ENCODE results near the gene TMEM219.

Gene TMEM219

DNA sequence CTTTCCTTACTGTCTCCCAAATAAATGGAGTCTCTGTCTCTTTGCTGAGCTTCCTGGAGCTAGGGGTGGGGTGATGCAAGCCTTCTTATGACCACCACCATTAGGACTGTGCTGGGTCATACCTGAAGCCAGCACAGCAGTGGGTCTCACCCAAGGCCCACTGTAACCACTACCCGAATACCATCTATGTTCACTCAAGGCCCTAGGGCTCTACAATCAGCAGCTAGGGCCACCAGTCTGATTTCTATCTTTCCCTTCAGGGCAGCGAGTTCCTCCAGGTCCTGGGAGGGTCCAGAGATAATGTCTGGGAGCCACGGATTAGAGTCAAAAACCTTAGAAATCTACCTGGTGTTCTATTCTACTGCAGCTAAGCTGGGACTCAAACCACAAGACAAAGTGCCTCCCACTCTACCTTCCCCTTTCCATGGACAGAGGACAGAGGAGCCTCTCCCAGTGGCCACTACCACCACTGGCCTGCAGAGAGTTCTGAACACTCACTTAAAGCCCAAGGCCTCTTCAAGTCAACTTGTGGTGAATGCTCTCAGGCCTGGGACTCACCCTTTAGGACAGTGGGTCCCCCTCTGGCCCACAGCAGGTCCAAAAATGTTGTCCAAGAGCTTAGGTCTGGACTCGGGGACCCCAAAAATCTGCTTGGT lies 10.9 kb upstream of the TMEM219 start:
- H3K4me3 ChIP-seq (replicated peaks; ENCODE audit: insufficient read depth, low read length), result no peak overlapping the region
- no peaks in the 10 kb centered on the region for H3K27me3 ChIP-seq (ENCODE audit: insufficient read depth, poor library complexity, severe bottlenecking)
- H3K27ac ChIP-seq (replicated peaks), result no peak overlapping the region
- DNase-seq (ENCODE audit: low read depth in 1 of 2, low spot score in 1 of 2), result no peak
- no peak for TF ChIP-seq GABPA (IDR thresholded peaks at IDR 0.05; ENCODE audit: low read depth)
- TF ChIP-seq, protein P1, sequence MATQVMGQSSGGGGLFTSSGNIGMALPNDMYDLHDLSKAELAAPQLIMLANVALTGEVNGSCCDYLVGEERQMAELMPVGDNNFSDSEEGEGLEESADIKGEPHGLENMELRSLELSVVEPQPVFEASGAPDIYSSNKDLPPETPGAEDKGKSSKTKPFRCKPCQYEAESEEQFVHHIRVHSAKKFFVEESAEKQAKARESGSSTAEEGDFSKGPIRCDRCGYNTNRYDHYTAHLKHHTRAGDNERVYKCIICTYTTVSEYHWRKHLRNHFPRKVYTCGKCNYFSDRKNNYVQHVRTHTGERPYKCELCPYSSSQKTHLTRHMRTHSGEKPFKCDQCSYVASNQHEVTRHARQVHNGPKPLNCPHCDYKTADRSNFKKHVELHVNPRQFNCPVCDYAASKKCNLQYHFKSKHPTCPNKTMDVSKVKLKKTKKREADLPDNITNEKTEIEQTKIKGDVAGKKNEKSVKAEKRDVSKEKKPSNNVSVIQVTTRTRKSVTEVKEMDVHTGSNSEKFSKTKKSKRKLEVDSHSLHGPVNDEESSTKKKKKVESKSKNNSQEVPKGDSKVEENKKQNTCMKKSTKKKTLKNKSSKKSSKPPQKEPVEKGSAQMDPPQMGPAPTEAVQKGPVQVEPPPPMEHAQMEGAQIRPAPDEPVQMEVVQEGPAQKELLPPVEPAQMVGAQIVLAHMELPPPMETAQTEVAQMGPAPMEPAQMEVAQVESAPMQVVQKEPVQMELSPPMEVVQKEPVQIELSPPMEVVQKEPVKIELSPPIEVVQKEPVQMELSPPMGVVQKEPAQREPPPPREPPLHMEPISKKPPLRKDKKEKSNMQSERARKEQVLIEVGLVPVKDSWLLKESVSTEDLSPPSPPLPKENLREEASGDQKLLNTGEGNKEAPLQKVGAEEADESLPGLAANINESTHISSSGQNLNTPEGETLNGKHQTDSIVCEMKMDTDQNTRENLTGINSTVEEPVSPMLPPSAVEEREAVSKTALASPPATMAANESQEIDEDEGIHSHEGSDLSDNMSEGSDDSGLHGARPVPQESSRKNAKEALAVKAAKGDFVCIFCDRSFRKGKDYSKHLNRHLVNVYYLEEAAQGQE (IDR thresholded peaks at IDR 0.05; ENCODE audit: insufficient replicate concordance, low read depth), result no peak
- TF ChIP-seq SPI1 (IDR thresholded peaks at IDR 0.05; ENCODE audit: borderline replicate concordance, low read depth), result no peak
- no peak for TF ChIP-seq POLR2AphosphoS5 (IDR thresholded peaks at IDR 0.05; ENCODE audit: low read depth)
- TF ChIP-seq, protein P2, sequence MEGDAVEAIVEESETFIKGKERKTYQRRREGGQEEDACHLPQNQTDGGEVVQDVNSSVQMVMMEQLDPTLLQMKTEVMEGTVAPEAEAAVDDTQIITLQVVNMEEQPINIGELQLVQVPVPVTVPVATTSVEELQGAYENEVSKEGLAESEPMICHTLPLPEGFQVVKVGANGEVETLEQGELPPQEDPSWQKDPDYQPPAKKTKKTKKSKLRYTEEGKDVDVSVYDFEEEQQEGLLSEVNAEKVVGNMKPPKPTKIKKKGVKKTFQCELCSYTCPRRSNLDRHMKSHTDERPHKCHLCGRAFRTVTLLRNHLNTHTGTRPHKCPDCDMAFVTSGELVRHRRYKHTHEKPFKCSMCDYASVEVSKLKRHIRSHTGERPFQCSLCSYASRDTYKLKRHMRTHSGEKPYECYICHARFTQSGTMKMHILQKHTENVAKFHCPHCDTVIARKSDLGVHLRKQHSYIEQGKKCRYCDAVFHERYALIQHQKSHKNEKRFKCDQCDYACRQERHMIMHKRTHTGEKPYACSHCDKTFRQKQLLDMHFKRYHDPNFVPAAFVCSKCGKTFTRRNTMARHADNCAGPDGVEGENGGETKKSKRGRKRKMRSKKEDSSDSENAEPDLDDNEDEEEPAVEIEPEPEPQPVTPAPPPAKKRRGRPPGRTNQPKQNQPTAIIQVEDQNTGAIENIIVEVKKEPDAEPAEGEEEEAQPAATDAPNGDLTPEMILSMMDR (IDR thresholded peaks at IDR 0.05; ENCODE audit: insufficient read depth, low read length), result no peak

DNA sequence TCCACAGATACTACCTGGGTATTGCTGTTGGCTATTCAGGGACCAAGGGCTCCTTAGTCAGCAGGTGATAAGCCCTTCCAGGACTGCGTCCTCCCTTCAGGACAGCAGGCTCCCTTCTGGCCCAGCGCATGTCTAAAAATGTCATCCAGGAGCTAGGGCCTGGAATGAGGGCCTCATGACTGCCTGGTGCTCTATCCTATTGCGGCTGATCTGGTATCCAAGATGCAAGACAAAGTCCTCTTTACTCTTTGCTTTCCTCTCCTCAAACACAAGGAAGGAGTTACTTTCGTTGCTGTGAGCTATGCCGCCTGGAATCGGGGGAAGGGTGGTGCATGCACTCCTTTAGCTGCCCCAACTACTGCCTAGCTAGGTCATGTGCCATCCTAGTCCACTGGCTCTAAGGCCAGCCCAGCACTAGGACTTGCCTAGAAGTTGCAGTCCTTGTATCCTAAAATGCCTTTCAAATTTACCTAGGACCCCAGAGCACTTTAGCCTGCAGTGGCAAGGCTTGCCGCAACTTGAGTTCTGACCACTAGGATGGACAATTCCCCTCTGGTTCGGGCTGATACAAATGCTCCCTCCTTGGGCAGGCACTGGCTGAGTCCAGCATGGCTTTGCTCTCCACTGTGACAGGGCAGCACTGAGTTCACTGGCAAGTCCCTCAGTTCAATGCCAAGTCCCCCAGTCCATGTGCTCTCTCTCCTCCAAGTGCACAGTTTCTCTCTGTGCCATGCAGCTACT lies 10.1 kb upstream of the TMEM219 start:
- H3K4me3 ChIP-seq (replicated peaks; ENCODE audit: insufficient read depth, low read length), result no peak overlapping the region
- TF ChIP-seq GABPA (IDR thresholded peaks at IDR 0.05; ENCODE audit: low read depth), result no peak
- no peak for TF ChIP-seq SPI1 (IDR thresholded peaks at IDR 0.05; ENCODE audit: borderline replicate concordance, low read depth)
- TF ChIP-seq POLR2AphosphoS5 (IDR thresholded peaks at IDR 0.05; ENCODE audit: low read depth), result no peak
- TF ChIP-seq, protein P2 (IDR thresholded peaks at IDR 0.05; ENCODE audit: insufficient read depth, low read length), result no peak
- TF ChIP-seq, protein P1 (IDR thresholded peaks at IDR 0.05; ENCODE audit: insufficient replicate concordance, low read depth), result no peak
- no peak overlapping the region for H3K27ac ChIP-seq (replicated peaks)
- DNase-seq (ENCODE audit: low read depth in 1 of 2, low spot score in 1 of 2), result no peak
- no peaks in the 10 kb centered on the region for H3K27me3 ChIP-seq (ENCODE audit: insufficient read depth, poor library complexity, severe bottlenecking)

DNA sequence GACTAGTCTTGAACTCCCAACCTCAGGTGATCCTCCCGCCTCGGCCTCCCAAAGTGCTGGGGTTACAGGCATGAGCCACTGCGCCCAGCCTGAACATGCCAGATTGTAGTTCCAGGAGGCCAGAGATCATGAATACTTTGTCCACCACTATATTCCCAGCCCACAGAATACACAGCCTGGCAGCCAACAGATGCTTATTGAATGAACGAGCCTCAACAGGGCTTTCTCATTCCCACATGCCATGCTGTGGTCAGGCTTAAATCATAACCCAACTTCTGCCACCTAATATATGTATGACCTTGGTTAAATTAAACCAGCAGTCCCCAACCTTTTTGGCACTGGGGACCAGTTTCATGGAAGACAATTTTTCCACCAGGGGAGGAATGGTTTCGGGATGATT lies 3.1 kb upstream of the TMEM219 start:
- no peaks in the 10 kb centered on the region for H3K27me3 ChIP-seq (ENCODE audit: insufficient read depth, poor library complexity, severe bottlenecking)
- no peak overlapping the region for H3K27ac ChIP-seq (replicated peaks)
- no peak for DNase-seq (ENCODE audit: low read depth in 1 of 2, low spot score in 1 of 2)
- TF ChIP-seq POLR2AphosphoS5 (IDR thresholded peaks at IDR 0.05; ENCODE audit: low read depth), result no peak
- TF ChIP-seq, protein P2 (IDR thresholded peaks at IDR 0.05; ENCODE audit: insufficient read depth, low read length), result no peak
- TF ChIP-seq SPI1 (IDR thresholded peaks at IDR 0.05; ENCODE audit: borderline replicate concordance, low read depth), result no peak
- TF ChIP-seq GABPA (IDR thresholded peaks at IDR 0.05; ENCODE audit: low read depth), result no peak
- TF ChIP-seq, protein P1 (IDR thresholded peaks at IDR 0.05; ENCODE audit: insufficient replicate concordance, low read depth), result no peak
- H3K4me3 ChIP-seq (replicated peaks; ENCODE audit: insufficient read depth, low read length), result no peak overlapping the region
